Glomerular visceral epithelial cell (primary cell): ENCODE measurements around the gene YPEL2.
"Not testable (repeated sequence)": the region's sequence is repeated elsewhere in the genome, so short reads cannot be mapped to it uniquely, and the experiment has no call there.

Source experiments
- DNase-seq: peaks from one replicate; pipeline ENCODE4 v3.0.0-alpha.2; 2016; ENCODE audit errors: extremely low spot score

Gene YPEL2, protein sequence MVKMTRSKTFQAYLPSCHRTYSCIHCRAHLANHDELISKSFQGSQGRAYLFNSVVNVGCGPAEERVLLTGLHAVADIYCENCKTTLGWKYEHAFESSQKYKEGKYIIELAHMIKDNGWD

DNA sequence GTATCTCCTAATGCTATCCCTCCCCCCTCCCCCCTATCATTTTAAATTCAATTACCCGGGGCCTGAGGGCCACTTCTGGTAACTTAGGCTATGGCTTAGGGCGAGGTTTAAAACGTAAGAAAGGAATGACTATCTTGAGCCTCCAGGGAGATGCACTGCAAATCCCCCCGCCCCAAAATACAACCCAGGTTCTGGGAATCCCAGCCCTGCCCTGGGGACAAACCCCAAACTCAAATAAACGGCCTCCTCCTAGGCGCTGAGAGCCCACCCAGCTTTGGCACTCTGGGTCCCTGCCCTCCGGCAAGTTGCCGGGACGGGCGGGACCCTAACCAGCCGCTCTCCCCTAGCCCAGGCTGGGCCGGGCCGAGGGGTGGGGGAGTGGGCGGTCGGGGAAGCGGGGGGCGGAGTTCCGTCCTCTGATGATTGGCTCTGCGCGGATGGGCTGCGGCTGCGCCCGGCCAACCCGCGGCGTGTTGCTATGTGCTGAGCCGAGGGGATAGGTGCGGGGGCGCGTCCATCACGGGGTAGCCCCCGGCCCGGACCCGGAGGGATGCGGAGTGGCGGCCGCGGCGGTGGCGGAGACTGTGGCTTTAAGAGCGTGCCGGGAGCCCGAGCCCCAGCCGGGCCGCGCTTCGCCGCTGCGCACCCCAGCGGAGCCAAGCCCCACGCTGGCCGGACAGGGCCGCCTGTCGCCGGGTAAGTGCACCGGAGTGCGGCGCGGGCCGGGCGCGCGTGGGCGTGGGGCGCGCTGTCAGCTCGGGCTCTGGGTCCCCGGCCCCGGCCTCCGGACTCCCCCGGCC is at the start of gene YPEL2:
TSS of gene YPEL2 (plus strand) at position 527 of the 800 bp plus-strand sequence. CDS start 21,755 bp downstream, outside the sequence.
- peak; percentile 93 for DNase-seq

- peak; percentile 3 for DNase-seq
Measured at GRCh38 chr17:59284317-59284716, 47.1 kb upstream of the YPEL2 start.

DNA sequence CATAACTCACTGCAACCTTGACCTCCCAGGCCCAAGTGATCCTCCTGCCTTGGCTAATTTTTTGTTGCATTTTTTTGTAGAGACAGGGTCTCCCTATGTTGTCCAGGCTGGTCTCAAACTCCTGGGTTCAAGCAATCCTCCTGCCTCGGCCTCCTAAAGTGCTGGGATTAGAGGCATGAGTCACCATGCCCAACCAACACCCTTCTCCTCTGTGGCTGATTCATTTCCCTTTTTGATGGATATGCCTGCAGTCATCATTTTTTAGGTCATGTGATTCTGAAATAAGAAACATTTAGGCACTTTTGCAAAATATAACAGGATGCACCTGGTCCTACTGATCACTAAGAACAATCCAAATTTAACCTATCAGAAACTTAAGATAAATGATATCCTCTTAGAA is 44.0 kb upstream of the YPEL2 start:
- DNase-seq: no peak

GRCh38 chr17:59287891-59288290 is 43.6 kb upstream of the YPEL2 start:
- no peak for DNase-seq

DNA sequence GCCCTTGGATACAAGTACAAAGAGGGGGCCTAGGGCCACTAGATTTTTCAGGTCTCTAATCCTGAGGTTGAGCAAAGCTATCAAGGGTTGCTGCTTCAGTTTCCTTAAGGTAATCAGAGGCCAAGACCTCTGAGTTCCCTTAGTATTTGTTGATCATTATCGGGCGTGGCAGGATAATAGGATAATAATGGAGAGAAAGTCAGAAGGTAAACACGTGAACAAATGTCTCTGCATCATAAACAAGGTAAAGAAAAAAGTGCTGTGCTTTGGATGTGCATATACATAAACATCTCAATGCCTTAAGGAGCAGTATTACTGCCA is 41.5 kb upstream of the YPEL2 start:
- no peak for DNase-seq

DNA sequence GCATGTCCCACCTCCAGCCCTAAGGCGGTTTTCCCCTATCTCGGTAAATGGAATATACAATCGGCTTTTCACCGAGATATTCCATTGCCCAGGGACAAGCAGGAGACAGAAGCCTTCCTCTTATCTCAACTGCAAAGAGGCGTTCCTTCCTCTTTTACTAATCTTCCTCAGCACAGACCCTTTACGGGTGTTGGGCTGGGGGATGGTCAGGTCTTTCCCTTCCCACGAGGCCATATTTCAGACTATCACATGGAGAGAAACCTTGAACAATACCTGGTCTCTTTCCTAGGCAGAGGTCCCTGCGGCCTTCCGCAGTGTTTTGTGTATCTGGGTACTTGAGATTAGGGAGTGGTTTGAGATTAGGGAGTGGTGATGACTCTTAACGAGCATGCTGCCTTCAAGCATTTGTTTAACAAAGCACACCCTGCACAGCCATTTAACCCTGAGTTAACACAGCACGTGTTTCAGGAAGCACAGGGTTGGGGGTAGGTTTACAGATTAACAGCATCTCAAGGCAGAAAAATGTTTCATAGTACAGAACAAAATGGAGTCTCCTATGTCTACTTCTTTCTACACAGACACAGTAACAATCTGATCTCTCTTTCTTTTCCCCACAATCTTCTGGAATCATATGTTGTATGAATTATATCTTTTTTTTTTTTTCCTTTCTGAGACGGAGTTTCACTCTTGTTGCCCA is 41.0 kb upstream of the YPEL2 start:
- DNase-seq: not testable (repeated sequence)

- DNase-seq: peak; percentile 16
Measured at GRCh38 chr17:59292174-59292523, 39.3 kb upstream of the YPEL2 start.

DNA sequence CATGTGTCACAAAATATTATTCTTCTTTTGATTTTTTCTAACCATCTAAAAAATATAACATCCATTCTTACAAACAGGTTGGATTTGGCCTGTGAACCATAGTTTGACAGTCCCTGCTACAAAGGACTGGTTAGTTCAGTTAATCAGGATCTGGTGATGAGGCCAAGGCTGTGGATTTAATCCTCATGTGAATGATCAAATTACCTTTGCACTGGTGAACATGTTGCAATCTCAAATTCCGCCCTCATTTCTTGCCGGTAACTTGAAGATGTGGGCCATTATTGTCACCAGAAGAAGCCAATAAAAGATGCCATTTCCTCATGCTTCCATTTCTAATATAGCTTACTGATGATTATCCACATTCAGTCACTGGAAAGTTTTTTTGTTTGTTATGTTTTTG is 35.3 kb upstream of the YPEL2 start:
- no peak for DNase-seq

DNA sequence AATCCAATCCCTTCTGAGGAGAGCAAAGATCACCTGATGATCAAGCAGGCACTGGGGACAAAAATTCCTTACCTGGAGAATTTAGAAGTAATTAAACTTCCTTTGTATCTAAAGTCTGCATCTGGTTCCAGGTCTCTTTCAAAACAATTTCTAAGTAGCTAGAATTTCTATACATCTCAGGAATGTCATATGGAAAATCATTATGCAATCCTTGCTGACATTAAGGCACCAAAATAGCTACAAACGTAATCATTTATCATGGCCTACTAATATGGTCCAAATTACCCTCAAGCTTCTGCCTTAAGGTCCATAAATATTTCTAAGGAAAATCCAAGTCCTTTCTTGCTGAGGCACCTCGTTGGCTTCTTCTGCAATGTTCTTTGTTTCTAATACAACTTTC is 32.9 kb upstream of the YPEL2 start:
- no peak for DNase-seq

DNA sequence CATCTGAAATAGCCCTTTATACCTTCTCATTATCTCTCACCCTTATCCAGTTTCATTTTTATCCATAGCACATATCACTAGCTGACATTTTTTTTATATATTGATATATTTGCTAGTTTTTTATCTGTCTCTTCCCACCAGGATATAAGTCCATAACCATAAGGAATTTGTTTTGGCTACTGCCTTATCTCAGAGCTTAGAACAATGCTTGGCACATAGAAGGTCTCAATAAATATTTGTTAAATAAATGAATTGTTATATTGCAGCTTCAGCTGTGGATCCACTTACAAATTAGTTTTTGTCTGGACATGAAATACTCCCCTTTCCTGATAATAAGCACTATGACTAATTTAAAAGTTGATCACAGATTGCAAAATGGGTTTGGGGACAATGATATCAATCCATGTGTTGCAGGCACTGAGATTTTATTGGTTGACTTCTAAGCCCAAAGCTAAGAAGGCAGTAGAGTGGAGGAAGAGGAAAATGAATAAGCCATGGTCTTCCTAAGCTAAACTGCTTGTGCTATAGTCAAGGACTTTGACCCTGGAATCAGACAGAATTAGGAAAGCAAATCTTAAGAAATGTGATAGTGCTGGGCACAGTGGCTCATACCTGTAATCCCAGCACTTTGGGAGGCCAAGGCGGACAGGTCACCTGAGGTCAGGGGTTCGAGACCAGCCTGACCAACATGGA is 31.9 kb upstream of the YPEL2 start:
- DNase-seq: no peak

DNA sequence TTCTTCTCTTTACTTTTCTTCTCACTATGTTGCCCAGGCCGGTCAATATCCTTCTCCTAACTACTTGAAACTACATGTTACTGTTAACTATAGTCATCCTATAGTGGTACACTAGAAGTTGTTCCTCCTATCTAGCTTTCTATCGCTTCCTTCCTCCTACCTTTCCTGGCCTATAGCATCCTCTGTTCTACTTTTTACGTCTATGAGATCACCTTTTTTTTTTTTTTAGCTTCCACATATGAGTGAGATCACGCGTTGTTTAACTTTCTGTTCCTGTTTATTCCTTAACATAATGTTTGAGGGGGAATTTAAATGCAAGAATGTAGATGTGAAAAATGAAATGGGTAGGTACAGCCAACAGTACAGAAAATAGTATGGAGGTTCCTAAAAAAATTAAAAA is 30.5 kb upstream of the YPEL2 start:
- no peak for DNase-seq

GRCh38 chr17:59304811-59305210 is 26.6 kb upstream of the YPEL2 start:
- no peak for DNase-seq

DNA sequence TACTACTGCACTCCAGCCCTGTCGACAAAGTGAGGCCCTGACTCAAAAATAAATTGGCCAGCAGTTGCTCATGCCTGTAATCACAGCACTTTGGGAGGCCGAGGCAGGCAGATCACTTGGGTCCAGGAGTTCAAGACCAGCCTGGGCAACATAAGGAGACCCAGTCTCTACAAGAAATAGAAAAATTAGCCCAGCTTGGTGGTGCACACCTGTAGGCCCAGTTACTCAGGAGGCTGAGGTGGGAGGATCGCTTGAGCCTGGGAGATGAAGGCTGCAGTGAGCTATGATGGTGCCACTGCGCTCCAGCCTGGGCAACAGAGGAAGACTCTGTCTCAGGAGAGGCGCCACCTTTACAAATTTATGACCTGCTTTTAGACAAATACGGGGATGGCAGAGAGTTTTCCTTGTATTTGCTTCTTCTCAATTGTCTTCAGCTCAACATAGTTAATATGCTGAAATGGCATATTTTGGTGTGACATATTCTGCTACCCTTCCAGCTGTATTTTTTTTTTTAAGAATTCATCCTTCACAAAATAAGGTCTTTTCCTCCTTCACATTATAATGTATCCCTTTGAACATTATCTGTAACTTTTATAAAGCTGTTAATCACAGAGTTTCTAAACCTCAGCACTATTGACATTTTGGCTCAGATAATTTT is 21.1 kb upstream of the YPEL2 start:
- no peak for DNase-seq

DNA sequence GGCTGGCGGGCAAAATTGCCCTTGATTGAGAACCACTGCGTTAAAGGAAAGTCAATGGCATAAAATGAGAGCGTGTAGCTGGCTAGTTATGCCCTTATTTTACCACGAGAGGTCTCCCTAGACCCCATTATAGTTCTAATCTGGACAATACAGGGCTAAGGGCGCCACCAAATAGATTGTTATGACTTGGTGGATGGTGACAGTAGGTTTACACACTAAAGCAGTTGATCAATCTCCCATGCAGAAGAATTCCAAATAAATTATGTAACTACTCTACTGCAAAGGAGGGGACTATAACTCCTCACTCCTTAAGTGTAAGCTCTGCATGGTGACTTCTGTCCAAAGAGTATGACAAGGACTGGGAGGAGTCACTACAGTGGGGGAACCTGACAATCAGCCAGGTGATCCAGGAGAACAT is 20.4 kb upstream of the YPEL2 start:
- DNase-seq: peak; percentile 68

DNA sequence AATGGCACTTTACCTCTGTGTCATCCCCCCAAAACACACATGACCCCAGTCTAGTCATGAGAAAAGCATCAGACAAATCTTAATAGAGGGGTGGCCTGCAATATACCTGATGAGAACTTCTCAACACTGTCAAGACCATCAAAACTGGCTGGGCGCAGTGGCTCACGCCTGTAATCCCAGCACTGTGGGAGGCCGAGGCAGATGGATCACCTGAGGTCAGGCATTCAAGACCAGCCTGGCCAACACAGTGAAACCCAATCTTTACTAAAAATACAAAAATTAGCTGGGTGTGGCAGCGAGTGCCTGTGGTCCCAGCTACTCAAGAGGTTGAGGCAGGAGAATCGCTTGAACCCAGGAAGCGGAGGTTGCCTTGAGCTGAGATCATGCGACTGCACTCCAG is 19.9 kb upstream of the YPEL2 start:
- not testable (repeated sequence) for DNase-seq

DNA sequence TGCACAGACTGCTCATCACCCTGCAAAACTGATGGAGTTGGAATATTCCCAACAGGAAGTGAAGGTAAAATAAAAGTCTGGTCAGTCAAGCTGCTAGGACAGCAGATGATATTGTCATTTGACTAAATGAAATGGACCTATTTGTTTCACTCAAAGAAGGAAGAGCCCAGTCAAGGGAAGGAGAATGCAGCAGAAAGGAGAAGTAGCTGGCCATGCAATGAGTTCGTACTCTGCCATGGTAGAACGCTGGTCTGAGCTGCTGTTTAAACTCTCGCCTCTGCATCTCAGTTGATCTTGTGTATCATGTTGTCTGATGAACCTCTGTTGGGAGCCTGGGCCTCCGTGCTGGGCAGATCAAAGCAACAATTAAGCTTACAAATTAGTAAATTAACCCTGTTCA is 15.6 kb upstream of the YPEL2 start:
- no peak for DNase-seq

DNA sequence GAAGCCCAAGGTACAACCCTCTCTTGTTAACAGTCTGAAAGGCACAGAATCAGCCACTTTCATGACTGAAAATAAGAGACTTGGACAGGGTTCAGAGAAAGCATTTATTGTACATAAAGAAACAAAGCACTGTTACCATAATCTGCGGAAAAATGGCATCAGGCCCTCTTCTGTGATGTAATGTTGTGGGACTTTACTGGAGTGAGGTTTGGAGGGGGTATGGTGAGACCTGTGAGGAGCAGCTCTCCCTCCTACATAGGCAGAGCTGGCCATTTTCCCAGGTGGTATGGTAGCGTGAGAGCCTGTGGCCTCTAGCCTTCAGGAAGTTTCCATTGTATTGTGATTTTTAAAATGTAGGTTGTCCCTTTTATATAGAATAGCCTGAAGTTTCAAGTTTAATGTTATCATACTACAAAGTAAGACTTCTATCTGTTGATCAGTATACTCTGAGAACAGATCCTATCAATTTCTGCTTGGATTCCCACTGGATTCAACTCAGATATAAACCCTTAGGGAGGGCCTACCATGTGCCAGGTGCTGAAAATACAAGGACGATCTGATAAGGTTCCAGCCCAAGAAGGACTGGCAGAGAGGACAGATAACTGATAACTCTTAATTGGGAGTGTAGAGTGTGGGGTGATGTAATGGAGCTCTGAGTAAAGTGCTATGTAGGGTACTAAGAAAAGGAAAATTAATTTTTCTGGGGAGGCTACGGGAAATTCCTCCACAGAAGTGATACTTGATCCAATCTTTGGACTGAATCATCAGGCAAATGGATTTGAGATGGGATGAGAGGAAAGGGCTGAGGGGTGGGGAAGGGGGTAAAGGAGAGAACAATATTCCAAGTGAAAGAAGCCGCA is 4.1 kb upstream of the YPEL2 start:
- no peak for DNase-seq

GRCh38 chr17:59327981-59328290 is 3.5 kb upstream of the YPEL2 start:
- no peak for DNase-seq

GRCh38 chr17:59328601-59329000 is 2.9 kb upstream of the YPEL2 start:
- DNase-seq: no peak

DNA sequence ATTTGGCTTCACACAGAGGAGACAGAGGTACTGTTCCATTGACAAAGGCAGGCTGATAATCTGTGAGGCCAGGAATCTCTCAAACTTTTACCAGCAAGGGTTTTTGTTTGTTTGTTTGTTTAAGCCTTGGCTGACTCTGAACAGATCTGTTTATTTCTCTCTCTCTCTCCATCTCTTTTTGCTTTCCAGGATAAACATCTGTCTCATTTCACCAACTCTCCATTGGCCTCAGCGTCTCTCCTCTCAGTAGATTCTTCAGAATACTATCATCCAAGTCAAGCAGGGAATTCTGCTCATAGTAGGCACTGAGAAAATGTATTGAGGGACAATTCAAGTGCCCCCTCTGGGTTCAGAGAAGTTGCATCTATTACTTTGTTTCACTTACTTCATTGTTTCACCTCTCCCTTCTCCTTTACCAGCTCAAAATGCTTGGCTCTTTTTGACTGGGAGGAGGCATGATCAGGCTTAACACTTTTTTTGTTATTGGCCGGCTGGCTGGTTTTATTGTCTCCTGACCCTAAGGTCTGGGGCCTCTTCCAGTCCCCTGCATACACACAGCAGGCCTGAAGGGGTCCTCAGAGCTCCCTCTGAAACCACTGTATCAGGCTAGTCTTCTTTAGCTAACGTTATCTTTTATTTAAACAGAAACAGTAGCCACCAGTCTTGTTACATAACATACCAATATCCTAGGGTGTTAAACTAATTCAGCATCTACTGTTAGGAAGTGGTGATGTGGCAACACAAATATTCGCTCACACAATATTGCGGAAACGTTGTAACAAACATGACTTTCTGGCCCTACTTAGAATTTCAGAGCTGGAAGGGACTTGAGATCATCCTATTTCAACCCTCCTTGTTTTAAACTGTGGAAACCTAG is 2.0 kb upstream of the YPEL2 start:
- DNase-seq: peak; percentile 70
